Endothelial cell of umbilical vein (primary cell): ENCODE data around the gene WNT9A. TPM values are rescaled to one million over a fixed set of nuclear protein-coding genes. Genes with fewer than 3 reads are reported as not detected.

Source experiments
- BruUV-seq: library from RNA; stranded (reverse); fragments of 400-500 nt; replicated peaks from 2 replicates; lab custom pipeline; 2021; lab: Mats Ljungman, UMichigan
- CTCF ChIA-PET: fragments of 300-600, 350-600 bp; sonication (Branson Sonifier 250); formaldehyde crosslinking; loops from one replicate; lab custom pipeline; 2021; ENCODE audit warnings: antibody characterized with exemption, inconsistent platforms; lab: Charles Lee
- POLR2A ChIA-PET: fragments of 300-600, 350-600 bp; sonication (Branson Sonifier 250); formaldehyde crosslinking; loops from one replicate; lab custom pipeline; 2021; ENCODE audit warnings: antibody characterized with exemption, inconsistent platforms; lab: Charles Lee
- DNase-seq: peaks from one replicate; pipeline ENCODE4 v3.0.0-alpha.2; 2011; ENCODE audit warnings: low read depth, low spot score
- FAIRE-seq: peaks from 2 replicates; lab custom pipeline; 2011; peaks lifted over from hg19 to GRCh38; lab: Jason Lieb, UNC
- H2AFZ ChIP-seq: 2 replicates; pipeline ENCODE4 v1.6.0; 2012; ENCODE audit warnings: low read depth, low read length, control low read depth, inconsistent platforms
- H3K27ac ChIP-seq: 2 replicates; pipeline ENCODE4 v1.5.1; 2011; ENCODE audit warnings: low read depth, mild to moderate bottlenecking, control low read depth, low read length, moderate library complexity; ENCODE audit not compliant: insufficient read depth
- H3K27me3 ChIP-seq, 2 experiments: 2 replicates each; pipeline versions ENCODE4 v1.6.0 to v1.6.1; 2011; ENCODE audit warnings: low read length in 2 of 2, mixed read lengths in 1 of 2; ENCODE audit not compliant: control insufficient read depth in 2 of 2, insufficient read depth in 2 of 2
- H3K36me3 ChIP-seq, 2 experiments: 2 replicates in 1 of 2; 3 replicates in 1 of 2; pipeline ENCODE4 v1.5.1; 2011; ENCODE audit warnings: low read length in 2 of 2, mild to moderate bottlenecking in 1 of 2, moderate library complexity in 1 of 2; ENCODE audit not compliant: control insufficient read depth in 2 of 2, insufficient read depth in 2 of 2; ENCODE audit errors: extremely low read depth in 1 of 2
- H3K4me1 ChIP-seq: 3 replicates; pipeline ENCODE4 v1.5.1; 2011; ENCODE audit warnings: mild to moderate bottlenecking, low read length; ENCODE audit not compliant: control insufficient read depth, insufficient read depth; ENCODE audit errors: extremely low read depth
- H3K4me2 ChIP-seq: 2 replicates; pipeline ENCODE4 v1.6.1; 2011; ENCODE audit warnings: low read length, control low read depth, mixed read lengths; ENCODE audit not compliant: insufficient read depth
- H3K4me3 ChIP-seq, 3 experiments: fragments of 200-600 bp in 1 of 3; sonication (generic), shearing (Covaris generic) in 1 of 3; replicated peaks in 1 of 3; 2 replicates each; pipeline ENCODE4 v1.5.1; 2011 to 2016; ENCODE audit warnings: control low read depth in 3 of 3, low read length in 3 of 3, mild to moderate bottlenecking in 2 of 3, inconsistent platforms in 1 of 3, low read depth in 1 of 3, moderate library complexity in 1 of 3; ENCODE audit not compliant: insufficient read depth in 1 of 3
- H3K79me2 ChIP-seq: 2 replicates; pipeline ENCODE4 v1.6.0; 2012; ENCODE audit warnings: low read length, inconsistent platforms; ENCODE audit not compliant: control insufficient read depth, insufficient read depth
- H3K9ac ChIP-seq: replicated peaks from 2 replicates; pipeline ENCODE3; 2011; ENCODE audit warnings: low read length, control low read depth; ENCODE audit not compliant: insufficient read depth; ENCODE audit errors: extremely low read depth
- H3K9me1 ChIP-seq: replicated peaks from 3 replicates; pipeline ENCODE4 v1.6.0; 2011; ENCODE audit warnings: mild to moderate bottlenecking, low read length; ENCODE audit not compliant: control insufficient read depth, insufficient read depth; ENCODE audit errors: extremely low read depth
- H3K9me3 ChIP-seq: replicated peaks from 2 replicates; pipeline ENCODE4 v1.5.1; 2012; ENCODE audit warnings: low read length, inconsistent platforms; ENCODE audit not compliant: control insufficient read depth, insufficient read depth
- H4K20me1 ChIP-seq: replicated peaks from 2 replicates; pipeline ENCODE3; 2011; ENCODE audit warnings: mild to moderate bottlenecking, low read length; ENCODE audit not compliant: control insufficient read depth, insufficient read depth; ENCODE audit errors: extremely low read depth
- EZH2 ChIP-seq: IDR thresholded peaks from 2 replicates; pipeline ENCODE4 v1.6.1; 2012; ENCODE audit warnings: borderline replicate concordance, low read depth, mild to moderate bottlenecking, moderate library complexity, low read length, inconsistent platforms; ENCODE audit not compliant: severe bottlenecking
- FOS ChIP-seq: IDR thresholded peaks from 2 replicates; pipeline ENCODE4 v1.6.1; 2011; ENCODE audit warnings: mild to moderate bottlenecking, low read length, moderate library complexity, borderline replicate concordance; ENCODE audit not compliant: insufficient read depth
- GATA2 ChIP-seq: IDR thresholded peaks from 2 replicates; pipeline ENCODE4 v1.7.0; 2011; ENCODE audit warnings: low read depth, mild to moderate bottlenecking, moderate library complexity, mixed read lengths, low read length; ENCODE audit not compliant: insufficient read length, insufficient read depth
- JUN ChIP-seq: IDR thresholded peaks from 2 replicates; pipeline ENCODE4 v1.6.1; 2011; ENCODE audit warnings: borderline replicate concordance, low read depth; ENCODE audit not compliant: insufficient read length, insufficient read depth
- MYC ChIP-seq: IDR thresholded peaks from one replicate; pipeline ENCODE4 v1.6.1; 2011; ENCODE audit warnings: mild to moderate bottlenecking, low read depth, low read length
- POLR2A ChIP-seq: IDR thresholded peaks from 2 replicates; pipeline ENCODE4 v1.6.1; 2012; ENCODE audit warnings: low read depth, mild to moderate bottlenecking, control low read depth, low read length
- POLR2AphosphoS5 ChIP-seq: IDR thresholded peaks from 2 replicates; pipeline ENCODE4 v1.6.1; 2012; ENCODE audit warnings: low read depth, mild to moderate bottlenecking, control low read depth, low read length, moderate library complexity; ENCODE audit not compliant: insufficient read depth
- dilution Hi-C: fragments of 300-500 bp; cut with MboI; formaldehyde crosslinking; loops from one replicate; pipeline ENCODE4 v1.15.0; 2019; ENCODE audit warnings: low sequenced_read_pairs; ENCODE audit not compliant: extremely low pct_ligation_motif_present
- intact Hi-C: fragments of 100-400 bp; cut with micrococcal nuclease; formaldehyde crosslinking; loops from one replicate; pipeline ENCODE4 v1.10.0; 2022
- polyA plus RNA-seq, 4 experiments: library from polyadenylated mRNA; depleted of rRNA in 3 of 4; stranded (reverse) in 3 of 4; unstranded in 1 of 4; fragments of >200 nt; gene quantifications; 2 replicates each; pipeline versions ENCODE4 v1.2.1 to v1.2.3, GENCODE V29; 2011 to 2012; ENCODE audit warnings: missing spikeins in 1 of 4
- total RNA-seq: library from RNA; stranded (reverse); gene quantifications from 2 replicates; pipeline ENCODE4 v1.2.3, GENCODE V29; 2021
- TF ChIP-seq, protein P1 (sequence below): IDR thresholded peaks from 2 replicates; pipeline ENCODE4 v1.6.1; 2011; ENCODE audit not compliant: insufficient read depth, insufficient read length
- TF ChIP-seq, protein P2 (sequence below), 2 donors: IDR thresholded peaks; 1 replicate in 1 of 2; 2 replicates in 1 of 2; pipeline ENCODE4 v1.5.1; 2011; ENCODE audit warnings: low read length in 2 of 2, mild to moderate bottlenecking in 2 of 2, moderate library complexity in 2 of 2, control low read depth in 1 of 2, inconsistent platforms in 1 of 2, low read depth in 1 of 2; ENCODE audit not compliant: insufficient read depth in 1 of 2; ENCODE audit errors: extremely low read depth in 1 of 2

Gene WNT9A
- total and polyA plus RNA-seq, 2 donors (not counting 3 experiments of a cell fraction or from before 2014, with no cell fraction given) = 5.4 to 6.2 TPM

- H3K9me3 ChIP-seq = peaks cover 1% of the 10 kb centered on the region
- ChIA-PET CTCF (interaction anchor here (1.0 kb wide), 1 partner anchor 70 kb away, joined by 3 read pairs; no protein-coding TSS in a partner anchor), POLR2A (no interaction called here)
- dilution Hi-C loops (no loop called here), intact Hi-C loops (no loop called here)
- H3K36me3 ChIP-seq = no peaks in the 10 kb centered on the region
- no TSS peak for BruUV-seq
- no peaks in the 10 kb centered on the region for H3K27me3 ChIP-seq
- TF ChIP-seq, protein P1, sequence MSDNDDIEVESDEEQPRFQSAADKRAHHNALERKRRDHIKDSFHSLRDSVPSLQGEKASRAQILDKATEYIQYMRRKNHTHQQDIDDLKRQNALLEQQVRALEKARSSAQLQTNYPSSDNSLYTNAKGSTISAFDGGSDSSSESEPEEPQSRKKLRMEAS = no peak
- TF ChIP-seq GATA2 (no peak), POLR2AphosphoS5 (no peak), POLR2A (no peak), MYC (no peak), JUN (no peak), FOS (no peak), EZH2 (no peak)
- TF ChIP-seq, protein P2, sequence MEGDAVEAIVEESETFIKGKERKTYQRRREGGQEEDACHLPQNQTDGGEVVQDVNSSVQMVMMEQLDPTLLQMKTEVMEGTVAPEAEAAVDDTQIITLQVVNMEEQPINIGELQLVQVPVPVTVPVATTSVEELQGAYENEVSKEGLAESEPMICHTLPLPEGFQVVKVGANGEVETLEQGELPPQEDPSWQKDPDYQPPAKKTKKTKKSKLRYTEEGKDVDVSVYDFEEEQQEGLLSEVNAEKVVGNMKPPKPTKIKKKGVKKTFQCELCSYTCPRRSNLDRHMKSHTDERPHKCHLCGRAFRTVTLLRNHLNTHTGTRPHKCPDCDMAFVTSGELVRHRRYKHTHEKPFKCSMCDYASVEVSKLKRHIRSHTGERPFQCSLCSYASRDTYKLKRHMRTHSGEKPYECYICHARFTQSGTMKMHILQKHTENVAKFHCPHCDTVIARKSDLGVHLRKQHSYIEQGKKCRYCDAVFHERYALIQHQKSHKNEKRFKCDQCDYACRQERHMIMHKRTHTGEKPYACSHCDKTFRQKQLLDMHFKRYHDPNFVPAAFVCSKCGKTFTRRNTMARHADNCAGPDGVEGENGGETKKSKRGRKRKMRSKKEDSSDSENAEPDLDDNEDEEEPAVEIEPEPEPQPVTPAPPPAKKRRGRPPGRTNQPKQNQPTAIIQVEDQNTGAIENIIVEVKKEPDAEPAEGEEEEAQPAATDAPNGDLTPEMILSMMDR (IDR thresholded peaks at IDR 0.05; ENCODE audit: extremely low read depth in 1 of 2, insufficient read depth in 1 of 2, low read depth in 1 of 2, low read length in 2 of 2) = no peak
- FAIRE-seq (no peak), DNase-seq (no peak)
- H2AFZ ChIP-seq = no peak overlapping the region
- H3K79me2 ChIP-seq = no peaks in the 10 kb centered on the region
- no peak overlapping the region for H3K4me3 ChIP-seq
- H3K4me2 ChIP-seq = no peak overlapping the region
- no peaks in the 10 kb centered on the region for H3K9me1 ChIP-seq
- no peak overlapping the region for H3K9ac ChIP-seq
- no peaks in the 10 kb centered on the region for H4K20me1 ChIP-seq
- no peak overlapping the region for H3K27ac ChIP-seq
- H3K4me1 ChIP-seq = no peaks in the 10 kb centered on the region
Measured at GRCh38 chr1:227929751-227930472, 17.8 kb downstream of the WNT9A start.
